RCC 7860 (cell line): ENCODE measurements around the gene DENR.
"Not testable (repeated sequence)": the region's sequence is repeated elsewhere in the genome, so short reads cannot be mapped to it uniquely, and the experiment has no call there.

Source experiments
- DNase-seq: peaks from one replicate; pipeline ENCODE4 v3.0.0-alpha.2; 2015; ENCODE audit warnings: low spot score
- FAIRE-seq: peaks from 2 replicates; lab custom pipeline; 2012; peaks lifted over from hg19 to GRCh38; lab: Jason Lieb, UNC

DENR gene

DNA sequence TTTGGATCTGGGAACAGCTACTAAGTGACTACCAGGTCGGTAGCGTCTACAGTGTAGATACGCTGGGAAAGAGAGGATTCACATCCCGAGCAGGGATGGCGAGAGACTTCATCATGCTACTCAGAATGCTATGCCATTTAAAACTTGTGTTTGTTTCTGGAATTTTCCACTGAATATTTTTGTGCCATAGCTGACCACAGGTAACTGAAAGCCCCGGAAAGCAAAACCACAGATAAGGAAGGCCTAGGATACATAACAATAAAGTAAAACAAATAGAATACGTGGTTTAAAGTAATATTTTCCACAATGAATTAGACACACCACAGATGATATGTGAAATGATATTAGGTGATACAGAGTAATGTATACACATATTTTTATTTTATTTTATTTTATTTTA lies 14.1 kb upstream of the DENR start:
- DNase-seq (no peak), FAIRE-seq (no peak)

DNA sequence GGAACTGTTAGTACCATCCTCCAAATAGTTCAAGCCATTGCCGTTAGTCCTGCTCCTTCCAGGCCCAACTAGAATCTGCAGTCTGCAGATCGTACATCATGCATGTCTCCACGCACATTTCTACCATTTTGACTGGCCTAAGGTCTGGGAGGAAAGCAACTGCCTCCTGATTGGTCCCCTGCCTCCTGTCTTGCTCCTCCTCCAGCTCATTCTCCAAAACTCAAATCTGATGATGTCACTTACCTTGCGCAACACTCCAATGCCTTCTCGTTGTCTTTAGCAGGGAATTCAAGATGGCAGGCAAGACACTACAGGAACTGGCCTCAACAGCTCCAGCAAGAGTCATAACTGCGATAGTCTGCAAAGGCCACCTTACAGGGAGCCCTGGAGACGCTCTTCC lies 12.3 kb upstream of the DENR start:
- no peak for FAIRE-seq
- DNase-seq, result no peak

DNA sequence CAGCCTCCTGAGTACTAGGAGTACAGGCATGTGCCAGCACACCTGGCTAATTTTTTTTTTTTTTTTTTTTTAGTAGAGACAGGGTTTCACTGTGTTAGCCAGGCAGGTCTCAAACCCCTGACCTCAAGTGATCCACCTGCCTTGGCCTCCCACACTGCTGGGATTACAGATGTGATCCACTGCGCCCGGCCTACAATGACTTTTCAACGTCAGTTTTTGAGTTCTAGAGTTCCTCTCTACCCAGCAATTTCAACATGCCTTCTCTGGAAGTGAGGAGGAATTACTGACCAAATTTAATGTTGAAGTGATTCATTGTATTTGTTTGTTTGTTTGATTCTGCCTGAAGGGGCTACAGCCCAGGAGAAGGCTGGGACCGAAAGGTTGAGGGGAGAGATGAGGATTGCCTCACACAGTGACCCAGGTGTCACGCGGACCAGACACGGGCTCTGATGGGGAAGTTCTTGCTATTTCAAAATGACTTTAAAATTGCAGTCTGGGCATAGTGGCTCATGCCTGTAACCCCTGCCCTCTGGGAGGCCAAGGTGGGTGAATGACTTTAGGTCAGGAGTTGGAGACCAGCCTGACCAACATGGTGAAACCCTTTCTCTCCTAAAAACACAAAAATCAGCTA lies 8.6 kb upstream of the DENR start:
- DNase-seq, result no peak
- FAIRE-seq, result no peak

DNA sequence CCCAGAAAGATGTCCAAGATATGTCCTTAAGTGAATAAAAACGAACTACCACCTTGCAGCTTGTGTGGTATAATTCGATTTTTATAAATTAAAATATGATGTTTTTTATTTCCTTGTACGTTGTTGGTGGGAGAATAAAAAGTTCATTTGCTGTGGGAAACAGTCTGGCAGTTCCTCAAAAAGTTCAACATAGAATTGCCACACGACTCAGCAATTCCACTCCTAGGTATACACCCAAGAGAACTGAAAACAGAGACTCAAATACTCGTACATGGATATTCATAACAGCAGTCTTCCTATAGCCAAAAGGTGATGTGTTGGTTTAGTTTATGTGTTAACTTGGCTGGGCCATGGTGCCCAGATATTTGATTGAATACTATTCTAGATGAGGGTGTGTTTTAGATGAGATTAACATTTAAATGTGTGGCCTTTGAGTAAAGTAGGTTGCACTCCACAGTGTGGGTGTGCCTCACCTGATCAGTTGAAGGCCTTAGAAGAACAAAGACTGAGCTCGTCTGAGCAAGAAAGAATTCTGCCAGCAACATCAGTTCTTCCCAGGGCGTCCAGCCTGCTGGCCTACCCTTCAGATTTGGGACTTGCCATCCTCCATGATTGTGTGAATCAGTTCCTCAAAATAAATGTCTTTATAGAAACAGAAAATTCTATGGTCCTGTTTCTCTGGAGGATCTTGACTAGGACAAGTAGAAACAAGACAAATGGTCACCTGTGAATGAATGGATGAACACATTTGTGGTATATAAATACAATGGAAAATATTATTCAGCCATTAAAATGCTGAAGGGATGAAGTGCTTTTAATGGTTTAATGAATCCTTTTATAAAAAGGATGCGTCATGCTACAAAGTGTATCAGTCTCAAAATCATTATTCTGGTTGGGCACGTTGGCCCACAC lies 5.1 kb upstream of the DENR start:
- FAIRE-seq, result no peak

DNA sequence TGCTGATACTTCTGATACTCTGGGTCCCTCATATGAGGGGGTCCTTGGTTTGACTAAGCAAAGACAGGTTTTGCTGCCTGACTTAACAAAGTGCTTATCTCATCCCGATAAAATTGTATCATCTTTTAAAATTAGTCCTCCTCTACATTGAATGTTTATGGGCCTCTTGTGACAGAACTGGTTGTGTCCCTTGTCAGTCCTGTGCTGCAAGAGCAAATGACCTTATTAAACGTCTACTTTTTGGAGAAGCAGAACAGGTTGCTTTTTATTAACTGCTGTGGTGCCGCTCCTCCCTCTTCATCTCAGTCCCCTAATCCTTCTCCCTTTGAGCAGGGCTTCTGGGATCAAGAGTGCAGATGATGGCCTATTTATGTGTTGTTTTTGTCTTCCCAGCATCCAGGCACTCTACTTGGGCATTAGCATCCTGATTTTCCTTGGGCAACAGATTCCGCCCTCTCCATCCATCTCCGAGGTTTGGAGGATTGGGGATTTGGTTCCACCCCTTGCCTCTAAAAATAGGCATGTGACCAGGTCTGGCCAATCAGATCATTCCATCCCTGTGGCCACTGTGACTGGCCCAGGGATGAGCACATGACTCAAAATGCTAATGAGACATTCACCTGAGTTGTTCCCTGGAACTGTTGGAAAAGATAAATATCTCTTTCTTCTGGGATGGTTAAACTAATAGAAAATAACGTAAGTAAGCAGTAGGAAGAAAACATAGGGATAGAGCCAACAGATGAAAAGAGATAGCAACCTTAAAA lies 2.9 kb upstream of the DENR start:
- DNase-seq (no peak), FAIRE-seq (no peak)

More for the DNA sequence above, 5.1 kb upstream of the DENR start:
- DNase-seq, result no peak

DNA sequence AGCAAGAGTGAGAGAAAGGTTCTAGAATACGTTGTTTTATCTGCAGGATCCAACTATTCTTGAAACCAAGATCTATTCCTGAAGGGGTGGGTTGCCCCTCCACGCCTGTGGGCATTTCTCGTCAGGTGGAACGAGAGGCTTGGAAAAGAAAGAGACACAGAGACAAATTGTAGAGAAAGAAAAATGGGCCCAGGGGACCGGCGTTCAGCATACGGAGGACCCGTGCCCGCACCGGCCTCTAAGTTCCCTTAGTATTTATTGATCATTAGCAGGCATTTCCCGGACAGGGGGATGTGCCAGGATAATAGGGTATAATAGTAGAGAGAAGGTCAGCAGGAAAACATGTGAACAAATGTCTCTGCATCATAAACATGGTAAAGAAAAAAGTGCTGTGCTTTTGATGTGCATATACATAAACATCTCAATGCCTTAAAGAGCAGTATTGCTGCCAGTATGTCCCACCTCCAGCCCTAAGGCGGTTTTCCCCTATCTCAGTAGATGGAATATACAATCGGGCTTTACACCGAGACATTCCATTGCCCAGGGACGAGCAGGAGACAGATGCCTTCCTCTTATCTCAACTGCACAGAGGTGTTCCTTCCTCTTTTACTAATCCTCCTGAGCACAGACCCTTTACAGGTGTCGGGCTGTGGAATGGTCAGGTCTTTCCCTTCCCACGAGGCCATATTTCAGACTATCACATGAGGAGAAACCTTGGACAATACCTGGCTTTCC lies 1.7 kb upstream of the DENR start:
- not testable (repeated sequence) for DNase-seq, FAIRE-seq

DNA sequence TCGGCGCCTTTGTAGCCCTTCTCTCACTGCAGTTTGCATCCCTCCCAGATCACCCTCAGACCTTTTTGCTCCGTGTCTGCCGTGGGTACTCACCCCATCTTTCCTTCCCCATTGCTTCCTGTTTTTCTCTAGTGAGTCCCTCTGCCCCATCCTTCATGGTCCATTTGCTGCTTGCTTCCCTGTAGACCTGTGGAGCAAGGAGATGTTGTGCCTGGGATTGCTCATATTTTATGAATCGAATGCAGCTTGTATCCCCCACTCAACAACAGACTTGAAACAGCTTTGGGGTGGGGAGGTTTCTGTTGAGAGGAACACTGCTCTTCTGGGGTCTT lies 661 bp downstream of the DENR start:
- FAIRE-seq (no peak), DNase-seq (no peak)

DNA sequence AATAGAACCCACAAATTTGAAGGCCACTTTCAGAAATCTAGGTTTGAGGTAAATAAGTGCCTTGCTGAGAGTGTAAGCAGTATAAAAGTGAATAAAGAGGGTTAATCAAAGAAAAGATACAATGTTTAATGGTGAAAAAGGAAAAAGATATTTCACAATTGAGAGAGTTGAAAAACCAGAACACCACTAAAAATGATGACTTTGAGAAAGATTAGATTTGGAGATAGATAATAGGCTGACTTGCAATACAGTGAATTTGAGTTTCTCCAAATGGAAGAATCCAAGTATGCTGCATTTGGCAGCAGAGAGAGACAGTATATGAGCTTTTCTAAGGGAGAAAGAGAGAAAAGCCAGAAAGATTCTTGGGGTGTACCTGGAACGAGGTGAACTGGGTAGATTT lies 2.2 kb downstream of the DENR start:
- FAIRE-seq, result no peak
- no peak for DNase-seq

DNA sequence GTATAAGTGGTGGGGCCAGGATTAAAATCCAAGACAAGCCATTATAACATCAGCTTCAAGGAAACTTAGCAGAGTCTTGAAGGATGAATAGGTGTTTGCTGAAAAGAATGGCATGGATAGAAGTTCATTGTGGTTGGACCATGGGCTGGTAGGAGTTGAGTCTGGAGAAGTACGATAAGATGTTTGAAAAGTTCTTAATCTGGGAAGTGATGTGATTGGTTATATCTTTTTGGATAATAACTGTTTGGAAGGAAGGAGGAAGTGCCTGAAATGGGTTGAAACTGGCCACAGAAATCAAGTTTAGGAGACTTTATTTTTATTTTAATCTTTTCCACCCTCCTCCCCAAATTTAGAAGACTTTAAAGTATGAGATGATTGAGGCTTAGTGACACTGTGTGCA lies 4.9 kb downstream of the DENR start:
- no peak for DNase-seq
- no peak for FAIRE-seq

DNA sequence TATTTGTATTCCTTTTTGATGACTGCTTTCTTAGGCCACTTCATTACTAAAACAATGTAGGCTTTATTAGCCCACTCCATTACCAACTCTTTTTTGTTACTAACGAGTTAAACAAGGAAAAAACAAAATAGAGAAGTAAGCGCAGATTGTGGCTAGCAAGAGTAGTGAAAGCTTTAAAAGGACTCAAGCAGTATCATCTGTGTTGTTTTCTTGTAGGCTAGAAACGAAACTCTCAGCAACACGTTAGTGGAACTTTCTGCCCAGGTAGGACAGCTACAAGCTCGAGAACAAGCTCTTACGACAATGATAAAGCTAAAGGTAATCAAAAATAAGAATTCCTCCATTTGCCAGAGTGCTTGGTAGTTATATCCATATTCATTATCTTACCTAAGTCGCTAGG lies 32.9 kb downstream of the DENR start:
- no peak for FAIRE-seq
- DNase-seq, result no peak

DNA sequence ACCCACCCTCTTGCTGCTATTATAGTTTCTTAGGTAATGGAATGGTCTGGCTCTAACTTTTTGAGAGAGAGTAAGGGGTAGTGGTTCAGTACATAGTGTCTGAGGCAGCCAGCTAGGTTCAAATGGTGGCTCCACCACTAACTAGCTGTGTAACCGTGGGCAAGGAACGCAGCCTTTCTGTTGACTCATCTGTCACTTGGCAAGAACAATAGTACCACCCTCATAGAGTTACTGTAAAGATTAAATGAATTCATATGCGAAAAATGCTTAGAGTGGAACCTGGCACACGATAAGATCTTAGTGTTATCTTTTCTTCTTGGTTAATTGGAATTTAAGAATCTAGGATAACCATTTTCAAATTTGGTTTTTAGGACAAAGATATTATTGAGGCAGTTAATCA lies 35.8 kb downstream of the DENR start:
- peak; percentile 18 for DNase-seq
- no peak for FAIRE-seq

DNA sequence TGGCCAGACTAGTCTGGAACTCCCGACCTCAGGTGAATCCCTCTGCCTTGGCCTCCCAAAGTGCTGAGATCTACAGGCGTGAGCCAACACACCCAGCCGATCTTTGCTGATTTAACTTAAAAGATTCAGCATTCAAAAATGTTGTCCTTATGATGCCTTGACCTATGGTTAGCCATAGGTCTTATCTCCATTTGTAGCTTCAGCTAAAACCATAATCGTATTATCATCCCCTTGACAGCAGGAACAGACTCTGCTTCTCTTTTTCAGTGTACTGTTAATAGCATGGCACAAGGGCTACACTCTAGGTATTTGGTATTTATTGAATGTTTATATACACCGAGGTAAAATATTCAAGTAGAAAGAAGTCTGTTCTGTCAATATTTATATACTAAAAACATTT lies 37.0 kb downstream of the DENR start:
- DNase-seq, result no peak
- no peak for FAIRE-seq

DNA sequence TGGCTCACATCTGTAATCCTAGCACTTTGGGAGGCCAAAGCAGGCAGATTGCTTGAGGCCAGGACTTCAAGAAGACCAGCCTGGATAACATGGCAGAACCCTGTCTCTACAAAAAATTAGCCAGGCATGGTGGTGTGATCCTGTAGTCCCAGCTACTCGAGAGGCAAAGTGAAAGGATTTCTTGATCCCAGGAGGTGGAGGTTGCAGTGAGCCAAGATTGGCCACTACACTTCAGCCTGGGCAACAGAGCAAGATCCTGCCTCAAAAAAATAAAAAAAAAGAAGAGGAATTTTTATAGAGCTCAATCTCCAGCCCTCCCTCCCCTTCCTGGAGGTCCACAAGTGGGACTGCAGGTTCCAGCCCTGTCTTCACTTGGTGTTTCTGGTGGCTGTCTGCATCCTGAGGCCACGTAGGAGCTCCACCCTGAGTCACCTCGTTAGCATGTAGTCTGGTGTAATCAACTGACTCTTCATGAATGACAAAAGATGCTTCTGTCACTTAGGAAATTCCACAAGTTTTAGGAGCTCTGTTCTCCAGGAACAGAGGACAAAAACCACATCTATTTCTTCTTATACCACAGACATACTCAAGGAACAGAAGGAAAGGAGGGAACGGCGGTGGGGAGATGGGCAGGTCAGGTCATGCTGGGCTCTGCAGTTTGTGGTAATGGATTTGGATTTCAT lies 37.9 kb downstream of the DENR start:
- no peak for FAIRE-seq
- peak; percentile 41 for DNase-seq

DNA sequence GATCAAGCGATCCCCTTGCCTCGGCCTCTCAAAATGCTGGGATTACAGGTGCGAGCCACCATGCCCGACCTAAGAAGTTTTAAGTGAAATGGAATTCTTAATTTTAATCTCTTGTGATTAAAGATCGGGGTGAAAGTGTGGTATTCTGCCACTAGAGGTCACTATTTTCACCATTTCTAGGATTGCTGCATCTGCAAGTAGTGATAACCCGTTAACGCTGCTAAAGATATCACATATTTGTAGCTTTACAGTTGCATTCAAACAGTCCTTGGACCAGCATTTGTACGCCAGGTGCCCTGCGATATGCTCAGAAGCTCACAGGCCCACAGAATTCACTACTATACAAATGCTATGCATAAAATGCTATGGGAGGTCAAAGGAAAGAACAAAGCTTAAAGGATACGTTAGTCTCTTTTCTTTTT lies 41.1 kb downstream of the DENR start:
- DNase-seq (peak; percentile 52), FAIRE-seq (peak; percentile 55)

DNA sequence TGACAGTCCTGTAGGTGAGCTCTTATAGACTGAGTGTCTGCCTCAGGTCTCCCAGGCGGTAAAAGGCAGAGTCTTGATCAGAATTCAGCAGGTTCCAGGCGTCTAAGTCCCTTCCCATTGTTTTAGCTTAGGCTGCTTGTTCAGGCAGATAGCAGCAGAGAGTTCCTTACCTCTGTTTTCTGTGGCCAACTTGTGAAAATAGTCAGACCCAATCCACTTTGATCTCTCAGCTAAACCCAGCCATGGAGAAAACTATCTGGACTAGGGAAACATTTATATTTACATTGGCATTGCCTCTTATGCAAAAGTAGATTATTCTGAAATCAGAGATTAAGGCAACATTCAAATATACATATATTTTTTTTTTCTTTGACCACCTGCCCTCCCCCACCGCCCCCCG lies 43.2 kb downstream of the DENR start:
- DNase-seq, result no peak
- no peak for FAIRE-seq

DNA sequence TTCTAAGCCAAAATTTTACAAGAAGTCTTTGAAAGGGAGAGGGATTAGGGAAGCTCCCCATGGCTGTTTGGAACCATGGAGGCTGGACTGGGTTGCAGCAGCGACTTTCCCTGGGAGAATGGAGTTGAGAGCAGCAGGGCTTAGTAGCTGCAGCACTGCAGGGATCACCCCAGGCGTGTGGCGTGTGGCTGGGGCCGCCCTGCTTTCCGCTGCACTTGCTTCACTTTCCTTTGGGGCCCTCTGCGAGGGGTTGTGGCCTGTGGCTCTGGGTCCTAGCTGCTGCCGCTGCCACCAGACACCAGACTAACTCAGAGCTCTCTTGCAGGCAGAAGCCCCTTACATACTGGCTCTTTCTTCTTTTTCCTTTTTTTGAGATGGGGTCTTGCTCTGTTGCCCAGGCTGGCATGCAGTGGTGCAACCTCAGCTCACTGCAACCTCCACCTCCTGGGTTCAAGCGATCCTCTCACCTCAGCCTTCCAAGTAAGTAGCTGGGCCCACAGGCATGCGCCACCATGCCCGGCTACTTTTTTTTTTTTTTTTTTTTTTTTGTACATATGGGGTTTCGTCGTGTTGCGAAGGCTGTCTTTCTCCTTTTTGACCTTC lies 47.1 kb downstream of the DENR start:
- FAIRE-seq (no peak), DNase-seq (no peak)

DNA sequence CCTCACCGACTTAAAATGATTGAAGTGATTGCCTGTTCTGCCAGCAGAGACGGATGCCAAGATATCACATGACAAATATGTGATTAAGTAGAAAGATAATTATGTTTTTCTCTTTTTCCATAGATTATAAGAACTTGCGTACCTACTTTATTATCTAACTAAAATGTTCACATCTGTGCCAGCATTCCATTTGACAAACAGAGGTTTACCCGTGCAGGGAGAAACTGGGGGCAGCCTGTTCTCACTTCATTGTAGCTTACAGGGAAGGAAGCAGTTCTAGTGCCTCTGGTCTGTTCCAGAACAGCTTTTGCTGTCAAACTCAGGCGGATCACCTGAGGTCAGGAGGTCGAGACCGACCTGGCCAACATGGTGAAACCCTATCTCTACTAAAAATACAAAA lies 51.3 kb downstream of the DENR start:
- no peak for FAIRE-seq
- DNase-seq, result no peak

DNA sequence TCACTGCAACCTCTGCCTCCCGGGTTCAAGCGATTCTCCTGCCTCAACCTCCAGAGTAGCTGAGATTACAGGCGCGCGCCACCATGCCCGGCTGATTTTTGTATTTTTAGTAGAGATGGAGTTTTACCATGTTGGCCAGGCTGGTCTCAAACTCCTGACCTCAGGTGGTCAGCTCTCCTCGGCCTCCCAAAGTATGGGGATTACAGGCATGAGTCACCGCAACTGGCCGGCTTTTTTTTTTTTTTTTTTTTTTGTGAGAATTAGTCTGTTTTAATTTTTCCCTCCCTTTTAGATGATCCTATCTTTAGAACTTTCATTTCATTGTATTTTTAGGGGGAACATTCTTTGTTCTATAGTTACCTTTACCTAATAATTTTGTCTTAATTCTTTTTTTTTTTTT lies 52.3 kb downstream of the DENR start:
- not testable (repeated sequence) for DNase-seq, FAIRE-seq

DNA sequence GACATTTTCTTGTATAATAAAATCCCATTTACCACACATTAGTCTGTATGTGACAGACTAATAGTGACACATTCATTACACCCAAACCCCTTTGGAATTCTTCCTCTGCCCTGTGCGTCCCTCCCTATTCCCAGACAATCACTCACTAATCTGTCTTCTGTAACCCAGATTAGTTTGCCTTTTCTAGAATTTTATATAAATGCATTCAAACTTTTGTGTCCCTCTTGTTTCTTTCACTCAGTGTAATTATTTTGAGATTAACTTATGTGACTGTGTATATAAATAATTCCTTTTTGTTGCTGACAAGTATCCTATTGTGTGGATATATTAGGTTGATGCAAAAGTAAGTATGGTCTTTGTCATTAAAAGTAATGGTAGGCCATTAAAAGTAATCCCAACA lies 55.0 kb downstream of the DENR start:
- FAIRE-seq (no peak), DNase-seq (no peak)

DNA sequence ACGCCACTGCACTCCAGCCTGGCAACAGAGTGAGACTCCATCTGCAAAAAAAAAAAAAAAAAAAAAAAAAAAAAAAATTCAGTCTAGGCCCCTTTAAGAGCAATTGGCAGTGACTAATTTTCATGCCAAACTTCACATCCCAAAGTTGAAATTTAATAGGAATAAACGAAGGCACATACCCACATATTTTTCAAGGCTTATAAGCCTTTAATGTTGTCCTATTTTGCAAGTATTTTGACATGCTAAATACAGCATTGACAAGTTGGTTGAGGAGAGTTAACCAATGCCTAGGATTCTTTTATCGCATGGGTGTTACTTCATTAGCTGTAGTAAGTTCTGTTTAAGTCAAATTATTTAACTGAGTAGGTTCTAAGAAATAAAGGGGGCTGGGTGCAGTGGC lies 59.2 kb downstream of the DENR start:
- peak; percentile 83 for FAIRE-seq
- peak; percentile 41 for DNase-seq
